ENCODE data around the gene CDKN1B.

- TF ChIP-seq EZH2phosphoT487 (IDR thresholded peaks at IDR 0.05; ENCODE audit: insufficient read depth, low read depth) (no peak), EZH2 (IDR thresholded peaks at IDR 0.05; ENCODE audit: insufficient read depth, poor library complexity, severe bottlenecking) (no peak)
Observed at GRCh38 chr12:12686925-12687324, 30.2 kb upstream of the CDKN1B start.

Data from GM23248 (cell line).